HepG2 (cell line): Measurements from ENCODE around the gene SGMS1. TPM values are rescaled to one million over a fixed set of nuclear protein-coding genes. Genes with fewer than 3 reads are reported as not detected.

Source experiments
- ATAC-seq: fragments of 200-7000 bp; cut with Tn5 transposase; 3 replicates; pipeline ENCODE4 v1.9.1; 2020; ENCODE audit warnings: mild to moderate bottlenecking, moderate library complexity
- BruUV-seq: library from RNA; stranded (reverse); fragments of 400-500 nt; replicated peaks from 2 replicates; lab custom pipeline; 2021; lab: Mats Ljungman, UMichigan
- CTCF ChIA-PET: fragments of 300-600 bp; formaldehyde crosslinking; extraction: SDS; loops from one replicate; lab custom pipeline; 2021; ENCODE audit warnings: low total read pairs, inconsistent platforms, low intra/inter-chr PET ratio; lab: Yijun Ruan, JAX
- POLR2A ChIA-PET: fragments of 350-600 bp; sonication (Branson Sonifier 250); formaldehyde crosslinking; loops from one replicate; lab custom pipeline; 2020; ENCODE audit warnings: antibody characterized with exemption, inconsistent platforms; lab: Yijun Ruan, JAX
- DNase-seq: peaks from one replicate; pipeline ENCODE4 v3.0.0-alpha.2; 2015; ENCODE audit warnings: low spot score
- FAIRE-seq: peaks from 3 replicates; lab custom pipeline; 2011; peaks lifted over from hg19 to GRCh38; lab: Jason Lieb, UNC
- H2AFZ ChIP-seq: one replicate; pipeline ENCODE4 v1.6.1; 2011; ENCODE audit warnings: low read length, inconsistent platforms
- H3K27ac ChIP-seq: fragments of 300-600 bp; 3 replicates; pipeline ENCODE4 v1.8.0; 2011; ENCODE audit warnings: mixed run types, mild to moderate bottlenecking, mixed read lengths, low read length, inconsistent platforms; ENCODE audit not compliant: insufficient read depth; ENCODE audit errors: extremely low read length
- H3K27me3 ChIP-seq, 2 experiments: fragments of 200-600 bp in 1 of 2; 2 replicates in 1 of 2; 3 replicates in 1 of 2; pipeline versions ENCODE4 v1.6.0 to v1.8.0; 2011; ENCODE audit warnings: low read length in 2 of 2, mild to moderate bottlenecking in 2 of 2, moderate library complexity in 2 of 2, inconsistent platforms in 1 of 2; ENCODE audit not compliant: insufficient read depth in 2 of 2, control insufficient read depth in 1 of 2
- H3K36me3 ChIP-seq, 2 experiments: fragments of 200-600 bp in 1 of 2; replicated peaks in 1 of 2; 2 replicates in 1 of 2; 3 replicates in 1 of 2; pipeline versions ENCODE4 v1.5.1 to v1.8.0; 2011; ENCODE audit warnings: low read length in 2 of 2, inconsistent platforms in 1 of 2; ENCODE audit not compliant: insufficient read depth in 2 of 2, control insufficient read depth in 1 of 2
- H3K4me1 ChIP-seq: 2 replicates; pipeline ENCODE4 v1.5.1; 2012; ENCODE audit warnings: low read length, inconsistent platforms; ENCODE audit not compliant: insufficient read depth
- H3K4me2 ChIP-seq: 2 replicates; pipeline ENCODE4 v1.6.0; 2011; ENCODE audit warnings: low read depth, low read length, inconsistent platforms
- H3K4me3 ChIP-seq, 3 experiments: fragments of 200-600 bp in 1 of 3; sonication (generic), shearing (Covaris generic) in 1 of 3; replicated peaks in 1 of 3; 2 replicates each; pipeline ENCODE4 v1.5.1; 2011 to 2016; ENCODE audit warnings: low read length in 3 of 3, inconsistent platforms in 2 of 3, low read depth in 2 of 3, mild to moderate bottlenecking in 2 of 3, control low read depth in 1 of 3, mixed read lengths in 1 of 3; ENCODE audit not compliant: insufficient read depth in 1 of 3
- H3K79me2 ChIP-seq: one replicate; pipeline ENCODE4 v1.6.1; 2011; ENCODE audit warnings: low read length, inconsistent platforms; ENCODE audit not compliant: insufficient read depth
- H3K9ac ChIP-seq: 2 replicates; pipeline ENCODE4 v1.6.0; 2011; ENCODE audit warnings: mild to moderate bottlenecking, low read depth, low read length, inconsistent platforms; ENCODE audit not compliant: insufficient read depth
- H3K9me3 ChIP-seq: 2 replicates; pipeline ENCODE4 v1.5.1; 2012; ENCODE audit warnings: mild to moderate bottlenecking, low read length
- H4K20me1 ChIP-seq: 2 replicates; pipeline ENCODE4 v1.6.0; 2011; ENCODE audit warnings: inconsistent platforms, mild to moderate bottlenecking, low read length, moderate library complexity; ENCODE audit not compliant: insufficient read depth
- FOSL2 ChIP-seq: sonication (generic); formaldehyde crosslinking; IDR thresholded peaks from 2 replicates; pipeline ENCODE4 v1.4.0; 2020; ENCODE audit warnings: missing genetic modification reagents
- MTERF4 ChIP-seq: sonication (generic); formaldehyde crosslinking; IDR thresholded peaks from 2 replicates; pipeline ENCODE4 v1.8.0; 2023; ENCODE audit warnings: mild to moderate bottlenecking, missing genetic modification reagents
- NFYC ChIP-seq: IDR thresholded peaks from 2 replicates; pipeline ENCODE4 v1.6.1; 2016; ENCODE audit warnings: missing genetic modification reagents, missing compliant biosample characterization
- TAF15 ChIP-seq: fragments of 200-400 bp; formaldehyde crosslinking; IDR thresholded peaks from one replicate; pipeline ENCODE4 v1.6.1; 2018; ENCODE audit warnings: mild to moderate bottlenecking, low read depth, low read length; ENCODE audit not compliant: poor library complexity, severe bottlenecking
- ZC3H4 ChIP-seq: sonication (generic); formaldehyde crosslinking; IDR thresholded peaks from 2 replicates; pipeline ENCODE4 v1.4.0; 2020; ENCODE audit warnings: missing genetic modification reagents, borderline replicate concordance
- WGBS: methylation state at CpG from one replicate; pipeline ENCODE4 v1.1.6; 2017; ENCODE audit warnings: low lambda C conversion rate; 5-methylcytosine and 5-hydroxymethylcytosine counted together
- in situ Hi-C: cut with HindIII; loops from 2 replicates; pipeline ENCODE4 v1.10.0; 2017; ENCODE audit warnings: low pct_unique_long_range_greater_than_20kb; ENCODE audit not compliant: extremely low pct_ligation_motif_present
- intact Hi-C: fragments of 100-400 bp; cut with micrococcal nuclease; formaldehyde crosslinking; loops from one replicate; pipeline ENCODE4 v1.10.0; 2022; ENCODE audit not compliant: unreplicated experiment
- polyA plus RNA-seq, 8 experiments: library from polyadenylated mRNA; depleted of rRNA in 3 of 8; stranded (reverse) in 7 of 8; unstranded in 1 of 8; fragments of >200 nt; fragmentation: Illumina TruSeq in 4 of 8; extraction: Trizol in 4 of 8; gene quantifications; 2 replicates each; pipeline versions ENCODE4 v1.2.1 to v1.2.3, GENCODE V29; 2011 to 2016; ENCODE audit warnings: low read depth in 4 of 8, missing spikeins in 1 of 8, mixed read lengths in 1 of 8; ENCODE audit not compliant: insufficient read depth in 1 of 8
- total RNA-seq, 5 experiments: library from RNA; depleted of rRNA; stranded (reverse); fragments of >200 nt; fragmentation: Illumina TruSeq; extraction: Trizol; gene quantifications; 2 replicates each; pipeline ENCODE4 v1.2.3, GENCODE V29; 2016; ENCODE audit warnings: low read depth in 1 of 5
- TF ChIP-seq, protein P1 (sequence below), 2 experiments: sonication (generic) in 1 of 2; formaldehyde crosslinking in 1 of 2; IDR thresholded peaks; 2 replicates each; pipeline versions ENCODE4 v1.5.1 to v1.6.1; 2011 to 2020; ENCODE audit warnings: borderline replicate concordance in 1 of 2, low read depth in 1 of 2, low read length in 1 of 2, mild to moderate bottlenecking in 1 of 2, missing genetic modification reagents in 1 of 2, moderate library complexity in 1 of 2

Gene SGMS1
- total and polyA plus RNA-seq, 2 of the 13 experiments (the other 11 are each of a cell fraction or from before 2014, with no cell fraction given): 6.5 to 15.1 TPM

- WGBS: 100% methylated on average over 2 of the region's 2 CpGs
- Histone ChIP-seq H2AFZ (no peak overlapping the region), H4K20me1 (no peaks in the 10 kb centered on the region)
- no peak for DNase-seq
- TF ChIP-seq ZC3H4 (no peak), NFYC (CRISPR knock-in tag) (peak; percentile 39; the same call in 1 of the 2 replicates), MTERF4 (CRISPR knock-in tag) (no peak), FOSL2 (0 out of 2 replicates have a peak, but pooled peaks have one; percentile 19), TAF15 (no peak)
- TF ChIP-seq, protein P1, sequence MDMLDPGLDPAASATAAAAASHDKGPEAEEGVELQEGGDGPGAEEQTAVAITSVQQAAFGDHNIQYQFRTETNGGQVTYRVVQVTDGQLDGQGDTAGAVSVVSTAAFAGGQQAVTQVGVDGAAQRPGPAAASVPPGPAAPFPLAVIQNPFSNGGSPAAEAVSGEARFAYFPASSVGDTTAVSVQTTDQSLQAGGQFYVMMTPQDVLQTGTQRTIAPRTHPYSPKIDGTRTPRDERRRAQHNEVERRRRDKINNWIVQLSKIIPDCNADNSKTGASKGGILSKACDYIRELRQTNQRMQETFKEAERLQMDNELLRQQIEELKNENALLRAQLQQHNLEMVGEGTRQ (IDR thresholded peaks at IDR 0.05; ENCODE audit: low read depth, low read length): peak; percentile 26; the same call in 1 of the 2 replicates
- TF ChIP-seq, protein P1 (CRISPR knock-in tag; IDR thresholded peaks at IDR 0.05; ENCODE audit: borderline replicate concordance): no peak
- TF ChIP-seq, all 625 proteins: peak for 3
- peak; percentile 23 for FAIRE-seq
- H3K4me2 ChIP-seq: no peak overlapping the region
- H3K36me3 ChIP-seq: peaks cover 4 to 12% of the 10 kb centered on the region in 2 experiments; a peak in 4 of 5 replicates
- H3K9ac ChIP-seq: no peak overlapping the region
- no peak for ATAC-seq
- H3K4me3 ChIP-seq: no peak overlapping the region
- no TSS peak for BruUV-seq
- H3K4me1 ChIP-seq: peaks cover 28% of the 10 kb centered on the region
- H3K79me2 ChIP-seq: peaks cover 2% of the 10 kb centered on the region
- no peaks in the 10 kb centered on the region for H3K9me3 ChIP-seq
- no peaks in the 10 kb centered on the region for H3K27me3 ChIP-seq
- ChIA-PET CTCF (no interaction called here), POLR2A (interaction anchor here (1.5 kb wide), 1 partner anchor 11 kb away, joined by 5 read pairs; no protein-coding TSS in a partner anchor)
- intact Hi-C loops (loop anchor here (5.0 kb wide), 1 partner anchor 619 kb away; no protein-coding TSS in a partner anchor), in situ Hi-C loops (no loop called here)
- no peak overlapping the region for H3K27ac ChIP-seq
Measured at GRCh38 chr10:50582766-50583762, 40.7 kb downstream of the SGMS1 start.
